ENCODE data around the gene ERC2.

The ERC2 gene

DNA sequence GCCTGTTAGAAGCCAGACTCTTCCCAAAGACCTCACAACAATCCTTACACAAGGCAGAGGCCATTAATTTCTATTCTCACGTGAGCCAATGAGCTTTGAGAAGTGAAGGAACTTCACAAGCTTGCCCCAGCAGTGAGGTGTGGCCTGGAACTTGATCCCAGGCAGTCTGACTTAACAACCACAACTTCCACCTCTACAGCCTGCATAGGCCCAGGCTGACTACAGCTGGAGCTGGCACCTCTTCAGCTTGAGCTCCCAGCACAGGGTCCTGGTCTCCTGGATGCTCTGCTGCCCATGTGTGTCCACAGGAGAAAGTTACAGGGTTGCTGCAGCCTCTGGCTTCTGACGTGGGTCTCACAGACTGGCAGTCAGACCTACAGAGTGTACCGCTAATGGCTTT is 111.0 kb downstream of the ERC2 start:
- H3K36me3 ChIP-seq (ENCODE audit: control insufficient read depth, insufficient read depth, low read length): no peaks in the 10 kb centered on the region
- no peak overlapping the region for H3K9ac ChIP-seq (ENCODE audit: low read length)
- H3K27me3 ChIP-seq (ENCODE audit: control insufficient read depth, insufficient read depth, low read length): peaks cover 2% of the 10 kb centered on the region
- H3K4me1 ChIP-seq (ENCODE audit: control insufficient read depth, insufficient read depth, low read length): no peaks in the 10 kb centered on the region
- H3K27ac ChIP-seq (ENCODE audit: low read depth, low read length): no peak overlapping the region
- H3K4me3 ChIP-seq (ENCODE audit: low read length): no peak overlapping the region

DNA sequence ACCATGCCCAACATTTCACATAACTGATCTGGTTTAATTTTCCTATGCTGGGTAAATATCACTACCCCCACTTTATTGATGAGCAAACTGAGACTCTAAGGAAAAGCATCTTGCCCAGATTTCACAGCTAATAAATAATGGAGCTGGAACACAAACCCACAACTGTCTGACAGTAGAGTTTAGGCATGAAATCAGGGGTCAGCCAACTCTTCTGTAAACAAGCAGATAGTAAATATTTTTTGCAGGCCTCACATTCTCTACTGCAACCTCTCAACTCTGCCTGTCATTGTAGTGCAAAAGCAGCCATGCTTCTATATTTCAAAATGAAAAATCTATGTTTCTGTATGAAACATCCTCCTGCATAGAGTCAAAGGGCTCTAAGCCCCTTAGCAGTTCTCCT is 111.5 kb downstream of the ERC2 start:
- no peak overlapping the region for H3K4me3 ChIP-seq (ENCODE audit: low read length)

DNA sequence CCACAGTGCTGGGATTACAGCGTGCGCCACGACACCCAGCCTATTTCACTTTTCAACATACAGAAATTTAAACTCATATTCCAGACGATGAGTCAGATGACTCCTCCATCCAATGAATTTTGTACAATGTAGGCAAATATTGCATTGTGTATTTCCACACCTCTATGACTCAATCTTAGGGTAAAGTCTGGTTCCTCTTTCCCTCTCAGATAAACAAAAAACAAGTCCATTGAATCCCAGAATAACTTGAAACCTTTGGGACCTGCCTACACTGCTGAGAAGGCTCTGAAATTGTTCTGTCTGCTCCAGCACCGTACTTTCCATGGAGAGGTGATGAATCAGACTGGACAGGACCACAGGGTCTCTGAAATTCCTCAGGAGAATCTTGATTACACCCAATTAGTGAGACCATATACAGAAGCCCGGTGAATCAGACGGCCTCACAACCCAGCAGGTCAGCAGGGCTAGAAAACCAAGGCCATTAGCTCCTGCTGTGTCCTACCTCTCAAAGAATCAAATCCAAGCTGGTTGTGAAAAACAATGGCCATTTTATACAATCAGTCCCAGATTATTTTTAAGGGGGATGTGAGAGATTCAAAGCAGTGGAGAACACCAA is 112.6 kb downstream of the ERC2 start:
- H3K4me3 ChIP-seq (ENCODE audit: low read length): no peak overlapping the region
- H3K27ac ChIP-seq (ENCODE audit: low read depth, low read length): no peak overlapping the region
- no peaks in the 10 kb centered on the region for H3K4me1 ChIP-seq (ENCODE audit: control insufficient read depth, insufficient read depth, low read length)
- no peaks in the 10 kb centered on the region for H3K36me3 ChIP-seq (ENCODE audit: control insufficient read depth, insufficient read depth, low read length)
- peaks cover 2% of the 10 kb centered on the region for H3K27me3 ChIP-seq (ENCODE audit: control insufficient read depth, insufficient read depth, low read length)
- no peak overlapping the region for H3K9ac ChIP-seq (ENCODE audit: low read length)

More for the DNA sequence above, 111.5 kb downstream of the ERC2 start:
- Histone ChIP-seq H3K4me1 (ENCODE audit: control insufficient read depth, insufficient read depth, low read length) (no peaks in the 10 kb centered on the region), H3K36me3 (ENCODE audit: control insufficient read depth, insufficient read depth, low read length) (no peaks in the 10 kb centered on the region), H3K27ac (ENCODE audit: low read depth, low read length) (no peak overlapping the region), H3K9ac (ENCODE audit: low read length) (no peak overlapping the region), H3K27me3 (ENCODE audit: control insufficient read depth, insufficient read depth, low read length) (peaks cover 2% of the 10 kb centered on the region)

DNA sequence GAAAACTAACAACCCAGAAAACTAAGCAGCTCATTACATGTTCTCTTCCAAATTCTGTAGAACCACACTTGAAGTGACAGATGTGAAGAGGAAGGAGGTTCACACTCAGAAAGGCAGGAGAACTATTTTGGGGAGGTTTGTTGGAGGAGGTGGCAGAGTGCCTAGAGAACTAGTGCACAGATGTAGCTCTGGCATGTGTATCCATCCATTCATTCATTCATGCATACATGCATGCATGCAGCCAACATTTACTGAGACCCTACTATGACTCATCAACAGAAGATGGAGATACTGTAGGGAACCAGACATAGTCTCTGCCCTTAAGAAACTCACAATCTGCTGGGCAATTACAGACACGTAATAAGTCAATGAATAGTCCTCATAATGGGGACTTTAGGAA is 116.7 kb downstream of the ERC2 start:
- peaks cover 2% of the 10 kb centered on the region for H3K27me3 ChIP-seq (ENCODE audit: control insufficient read depth, insufficient read depth, low read length)
- no peaks in the 10 kb centered on the region for H3K36me3 ChIP-seq (ENCODE audit: control insufficient read depth, insufficient read depth, low read length)
- H3K4me1 ChIP-seq (ENCODE audit: control insufficient read depth, insufficient read depth, low read length): no peaks in the 10 kb centered on the region
- H3K27ac ChIP-seq (ENCODE audit: low read depth, low read length): no peak overlapping the region
- no peak overlapping the region for H3K9ac ChIP-seq (ENCODE audit: low read length)
- H3K4me3 ChIP-seq (ENCODE audit: low read length): no peak overlapping the region

DNA sequence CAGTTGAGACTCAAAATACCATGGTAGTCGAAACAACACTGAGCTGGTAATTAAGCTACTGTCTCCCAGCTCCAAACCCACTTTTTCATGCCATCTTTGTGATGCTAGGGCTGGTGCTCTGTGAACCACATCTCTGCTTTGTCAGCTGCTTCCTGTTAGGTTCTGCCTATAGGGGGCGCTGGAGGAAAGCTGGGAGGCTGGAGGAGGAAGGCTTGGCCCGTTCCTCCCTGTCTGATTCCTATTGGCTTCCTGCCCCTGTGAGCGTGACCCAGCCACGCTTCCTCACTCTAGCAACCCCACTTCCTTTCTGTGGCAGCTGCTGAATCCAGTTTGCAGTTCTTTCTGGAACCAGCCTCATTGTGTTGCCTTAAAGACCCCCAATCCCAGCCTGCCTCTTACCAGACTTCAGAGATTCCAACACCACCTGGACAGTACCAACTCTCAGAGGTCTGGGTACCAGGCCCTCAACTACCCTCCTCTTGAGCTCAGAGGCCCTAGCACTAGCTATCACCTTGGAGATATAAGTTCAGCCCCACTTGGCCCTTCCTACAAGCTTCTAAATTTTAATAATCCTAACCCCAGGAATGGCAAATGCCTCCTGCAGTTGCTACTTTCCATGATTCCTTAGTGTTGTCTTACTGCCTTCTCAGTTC is 120.9 kb downstream of the ERC2 start:
- Histone ChIP-seq H3K27ac (ENCODE audit: low read depth, low read length) (no peak overlapping the region), H3K27me3 (ENCODE audit: control insufficient read depth, insufficient read depth, low read length) (no peaks in the 10 kb centered on the region), H3K36me3 (ENCODE audit: control insufficient read depth, insufficient read depth, low read length) (no peaks in the 10 kb centered on the region), H3K4me3 (ENCODE audit: low read length) (no peak overlapping the region), H3K4me1 (ENCODE audit: control insufficient read depth, insufficient read depth, low read length) (no peaks in the 10 kb centered on the region), H3K9ac (ENCODE audit: low read length) (no peak overlapping the region)

DNA sequence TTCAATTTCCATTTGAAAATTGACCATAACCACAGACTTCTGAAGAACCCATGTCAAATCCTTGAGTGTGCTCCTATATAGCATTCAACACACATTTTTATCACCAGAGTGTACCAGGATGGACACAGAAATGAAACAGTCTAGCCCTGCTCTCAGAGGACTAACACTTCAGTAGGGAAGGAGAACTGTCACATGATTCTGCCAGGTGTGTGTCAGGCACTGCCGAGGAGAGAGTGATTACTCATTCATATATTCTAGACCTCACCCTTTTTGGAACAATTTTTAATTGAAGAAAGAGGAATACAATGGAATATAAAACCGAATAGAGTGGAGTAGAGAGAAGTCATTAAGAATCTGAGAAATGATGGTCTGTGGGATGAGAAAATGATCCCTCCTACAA is 125.8 kb downstream of the ERC2 start:
- Histone ChIP-seq H3K27ac (ENCODE audit: low read depth, low read length) (no peak overlapping the region), H3K27me3 (ENCODE audit: control insufficient read depth, insufficient read depth, low read length) (no peaks in the 10 kb centered on the region), H3K9ac (ENCODE audit: low read length) (no peak overlapping the region), H3K4me1 (ENCODE audit: control insufficient read depth, insufficient read depth, low read length) (no peaks in the 10 kb centered on the region), H3K4me3 (ENCODE audit: low read length) (no peak overlapping the region), H3K36me3 (ENCODE audit: control insufficient read depth, insufficient read depth, low read length) (no peaks in the 10 kb centered on the region)

DNA sequence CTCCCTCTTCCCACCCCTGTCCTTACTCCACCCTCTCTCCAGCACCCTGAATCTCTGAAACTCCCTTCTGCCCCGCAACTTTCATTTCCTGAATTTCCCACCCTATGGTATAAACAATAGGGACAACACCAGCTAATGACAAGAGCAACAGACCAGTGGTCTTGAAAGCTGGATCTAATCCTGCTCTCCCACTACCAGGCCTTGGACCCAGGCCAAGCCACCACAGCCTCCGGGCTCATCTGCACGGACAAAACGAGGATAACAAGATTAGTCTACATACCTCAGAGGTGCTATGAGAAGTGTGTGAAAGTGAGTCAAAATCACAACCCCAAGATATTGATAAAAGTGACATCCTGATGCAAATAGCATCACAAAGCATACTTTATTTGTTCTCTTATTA is 128.6 kb downstream of the ERC2 start:
- H3K4me1 ChIP-seq (ENCODE audit: control insufficient read depth, insufficient read depth, low read length): no peaks in the 10 kb centered on the region
- no peak overlapping the region for H3K4me3 ChIP-seq (ENCODE audit: low read length)
- H3K36me3 ChIP-seq (ENCODE audit: control insufficient read depth, insufficient read depth, low read length): no peaks in the 10 kb centered on the region
- H3K27ac ChIP-seq (ENCODE audit: low read depth, low read length): no peak overlapping the region
- no peak overlapping the region for H3K9ac ChIP-seq (ENCODE audit: low read length)
- H3K27me3 ChIP-seq (ENCODE audit: control insufficient read depth, insufficient read depth, low read length): no peaks in the 10 kb centered on the region

DNA sequence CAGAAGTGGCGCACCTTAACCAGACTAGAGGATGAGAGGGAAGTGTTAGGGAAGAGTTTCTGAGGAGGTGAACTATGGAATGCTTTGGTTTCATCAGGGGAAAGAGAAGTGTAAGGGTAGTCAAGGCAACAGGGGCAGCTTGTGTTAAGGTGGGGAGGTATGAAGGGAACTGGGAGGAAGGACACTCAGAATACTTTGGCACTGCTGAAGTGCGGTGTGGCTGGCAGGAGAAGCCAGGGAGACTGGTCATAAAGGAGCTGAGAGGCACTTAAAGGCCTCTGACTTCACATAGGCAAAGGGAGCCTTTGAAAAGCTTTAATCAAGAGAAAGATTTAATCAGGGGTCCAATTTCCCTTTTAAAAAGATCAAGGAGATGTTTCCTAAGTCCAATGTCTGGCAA is 129.0 kb downstream of the ERC2 start:
- H3K4me1 ChIP-seq (ENCODE audit: control insufficient read depth, insufficient read depth, low read length): no peaks in the 10 kb centered on the region
- H3K27ac ChIP-seq (ENCODE audit: low read depth, low read length): no peak overlapping the region
- no peak overlapping the region for H3K4me3 ChIP-seq (ENCODE audit: low read length)
- H3K27me3 ChIP-seq (ENCODE audit: control insufficient read depth, insufficient read depth, low read length): no peaks in the 10 kb centered on the region
- H3K9ac ChIP-seq (ENCODE audit: low read length): no peak overlapping the region
- no peaks in the 10 kb centered on the region for H3K36me3 ChIP-seq (ENCODE audit: control insufficient read depth, insufficient read depth, low read length)

DNA sequence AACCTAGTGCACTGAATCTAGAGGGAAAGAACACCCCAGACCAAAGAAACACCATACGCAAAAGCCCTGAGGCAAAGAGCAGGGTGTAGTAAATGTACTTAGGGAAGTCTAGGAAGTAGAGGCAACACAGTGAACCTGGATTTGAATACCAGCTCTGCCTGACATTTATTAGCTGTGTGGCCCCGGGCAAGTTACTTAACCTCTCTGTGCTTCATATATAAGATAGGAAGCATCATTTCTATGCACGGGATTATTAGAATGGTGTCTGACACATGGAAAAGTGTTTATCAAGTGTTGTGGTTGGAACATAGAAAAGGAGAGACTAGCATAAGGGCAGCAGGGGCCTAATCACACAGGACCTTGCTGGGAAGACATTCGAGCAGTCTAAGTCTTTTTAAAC is 132.2 kb downstream of the ERC2 start:
- H3K27ac ChIP-seq (ENCODE audit: low read depth, low read length): no peak overlapping the region

DNA sequence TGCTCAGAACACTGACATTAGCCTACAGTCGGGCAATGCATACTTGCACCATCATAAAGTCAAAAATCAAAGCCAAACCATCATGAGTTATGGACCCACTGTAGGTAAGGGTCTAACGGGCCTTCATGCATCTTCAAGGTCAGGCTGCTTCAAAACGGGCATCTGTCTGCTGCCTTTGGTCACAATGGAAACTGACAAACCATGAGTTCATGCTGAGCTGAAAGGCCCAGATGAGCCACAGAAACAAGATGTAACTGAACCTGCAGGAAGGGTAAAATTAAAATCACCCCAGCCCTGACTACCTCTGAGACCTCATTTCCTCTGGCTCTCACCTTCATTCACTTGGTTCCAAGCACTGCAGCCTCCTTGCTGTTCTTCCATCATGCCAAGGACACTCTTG is 143.8 kb downstream of the ERC2 start:
- Histone ChIP-seq H3K27me3 (ENCODE audit: control insufficient read depth, insufficient read depth, low read length) (no peaks in the 10 kb centered on the region), H3K27ac (ENCODE audit: low read depth, low read length) (no peak overlapping the region), H3K9ac (ENCODE audit: low read length) (no peak overlapping the region), H3K4me3 (ENCODE audit: low read length) (no peak overlapping the region), H3K4me1 (ENCODE audit: control insufficient read depth, insufficient read depth, low read length) (peaks cover 2% of the 10 kb centered on the region), H3K36me3 (ENCODE audit: control insufficient read depth, insufficient read depth, low read length) (no peaks in the 10 kb centered on the region)

More for the DNA sequence above, 132.2 kb downstream of the ERC2 start:
- Histone ChIP-seq H3K4me1 (ENCODE audit: control insufficient read depth, insufficient read depth, low read length) (no peaks in the 10 kb centered on the region), H3K27me3 (ENCODE audit: control insufficient read depth, insufficient read depth, low read length) (no peaks in the 10 kb centered on the region), H3K9ac (ENCODE audit: low read length) (no peak overlapping the region), H3K36me3 (ENCODE audit: control insufficient read depth, insufficient read depth, low read length) (no peaks in the 10 kb centered on the region), H3K4me3 (ENCODE audit: low read length) (no peak overlapping the region)

DNA sequence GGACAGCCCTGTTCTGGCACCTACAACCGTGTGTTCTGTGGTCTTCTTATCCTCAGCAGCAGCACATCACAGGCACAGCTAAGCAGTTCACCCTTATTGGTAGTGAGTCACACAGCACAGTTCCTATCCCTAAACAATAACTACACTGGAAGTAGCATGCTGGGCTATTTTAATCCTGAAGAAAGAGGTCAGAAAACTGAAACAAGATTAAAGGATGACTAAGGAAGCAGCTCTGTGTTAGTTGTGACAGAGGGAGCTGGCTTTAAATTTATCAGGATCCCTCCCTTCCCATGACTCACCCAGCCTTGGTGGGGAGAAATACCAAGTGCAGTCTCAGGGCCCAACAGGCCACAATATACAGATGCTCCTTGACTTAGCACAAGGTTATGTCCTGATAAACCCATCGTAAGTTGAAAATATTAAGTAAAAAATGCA is 144.3 kb downstream of the ERC2 start:
- H3K4me1 ChIP-seq (ENCODE audit: control insufficient read depth, insufficient read depth, low read length): peaks cover 2% of the 10 kb centered on the region
- no peaks in the 10 kb centered on the region for H3K27me3 ChIP-seq (ENCODE audit: control insufficient read depth, insufficient read depth, low read length)
- no peaks in the 10 kb centered on the region for H3K36me3 ChIP-seq (ENCODE audit: control insufficient read depth, insufficient read depth, low read length)
- H3K27ac ChIP-seq (ENCODE audit: low read depth, low read length): no peak overlapping the region
- no peak overlapping the region for H3K9ac ChIP-seq (ENCODE audit: low read length)
- no peak overlapping the region for H3K4me3 ChIP-seq (ENCODE audit: low read length)

DNA sequence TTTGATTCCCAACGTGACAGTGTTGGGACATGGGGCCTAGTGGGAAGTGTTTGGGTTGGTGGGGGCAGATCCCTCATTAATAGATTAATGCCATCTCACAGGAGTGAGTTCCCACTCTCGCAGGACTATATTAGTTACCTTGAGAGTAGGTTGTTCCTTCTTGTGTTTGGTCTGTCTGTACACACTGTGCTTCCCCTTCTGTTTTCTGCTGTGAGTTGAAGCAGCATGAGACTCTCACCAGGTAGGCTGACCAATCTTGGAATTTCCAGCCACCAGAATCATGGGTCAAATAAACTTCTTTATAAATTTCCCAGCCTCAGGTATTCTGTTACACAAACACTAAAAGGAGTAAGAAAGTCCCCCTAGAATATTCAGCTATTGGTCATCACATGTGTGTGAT is 145.4 kb downstream of the ERC2 start:
- no peaks in the 10 kb centered on the region for H3K36me3 ChIP-seq (ENCODE audit: control insufficient read depth, insufficient read depth, low read length)
- no peak overlapping the region for H3K4me3 ChIP-seq (ENCODE audit: low read length)
- peaks cover 2% of the 10 kb centered on the region for H3K4me1 ChIP-seq (ENCODE audit: control insufficient read depth, insufficient read depth, low read length)
- H3K27me3 ChIP-seq (ENCODE audit: control insufficient read depth, insufficient read depth, low read length): no peaks in the 10 kb centered on the region
- no peak overlapping the region for H3K9ac ChIP-seq (ENCODE audit: low read length)
- H3K27ac ChIP-seq (ENCODE audit: low read depth, low read length): no peak overlapping the region

DNA sequence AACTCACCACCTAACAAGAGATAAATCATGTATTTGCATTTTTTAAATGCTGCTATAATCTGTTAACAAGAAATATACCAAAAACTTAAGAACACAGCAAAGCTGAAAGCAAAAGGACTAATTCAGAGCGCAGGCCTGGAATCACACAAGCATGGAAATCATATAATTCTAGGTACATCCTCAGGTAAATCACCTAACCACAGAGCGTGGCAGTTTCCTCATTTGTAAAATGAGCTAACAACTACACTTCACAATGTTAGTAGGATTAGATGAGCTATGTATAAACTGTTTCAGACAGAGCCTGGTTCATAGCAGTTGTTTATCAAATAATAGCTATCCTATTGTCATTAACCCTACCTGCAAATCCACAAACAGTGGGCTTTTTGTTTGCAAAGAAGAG is 146.4 kb downstream of the ERC2 start:
- Histone ChIP-seq H3K4me3 (ENCODE audit: low read length) (no peak overlapping the region), H3K4me1 (ENCODE audit: control insufficient read depth, insufficient read depth, low read length) (peaks cover 2% of the 10 kb centered on the region), H3K36me3 (ENCODE audit: control insufficient read depth, insufficient read depth, low read length) (no peaks in the 10 kb centered on the region), H3K27me3 (ENCODE audit: control insufficient read depth, insufficient read depth, low read length) (no peaks in the 10 kb centered on the region), H3K27ac (ENCODE audit: low read depth, low read length) (no peak overlapping the region), H3K9ac (ENCODE audit: low read length) (no peak overlapping the region)
